A375 (cell line): Measurements from ENCODE around the gene KLC3. TPM values are rescaled to one million over a fixed set of nuclear protein-coding genes. Genes with fewer than 3 reads are reported as not detected.

ENCODE experiments used
- total RNA-seq: library from RNA; depleted of rRNA; stranded (reverse); fragments of >200 nt; shearing (Covaris generic); gene quantifications from 2 replicates; pipeline ENCODE4 v1.2.3, GENCODE V29; 2014; rRNA removed

Gene KLC3
- total RNA-seq: 0.24 TPM in 1 of 2 replicates, not detected in the other

GRCh38 chr19:45340232-45340898 is at the start of gene KLC3:
TSS of gene KLC3 (plus strand) at chr19:45340750. CDS start at chr19:45345542, 4,792 bp downstream.

GRCh38 chr19:45322744-45323281 is 17.7 kb upstream of the KLC3 start, which contains the start of gene CKM:
TSS of gene CKM (minus strand) at chr19:45322875. CDS start at chr19:45319713, 3,162 bp downstream.

GRCh38 chr19:45370410-45371204 is 30.1 kb downstream of the KLC3 start, which contains the start of gene ERCC2:
TSS of gene ERCC2 (minus strand) at chr19:45370573. CDS start at chr19:45370540, 33 bp downstream.

Other genes with a start within 250 kb of the KLC3 start
- 29.2 and 29.7 TPM in 2 replicates for gene PPP1R37, start 247.6 kb upstream of the KLC3 start, total RNA-seq
- not detected in 2 replicates for gene NKPD1, start 179.8 kb upstream of the KLC3 start, total RNA-seq
- 4.4 and 4.9 TPM in 2 replicates for gene TRAPPC6A, start 162.5 kb upstream of the KLC3 start, total RNA-seq
- gene BLOC1S3, start 162.0 kb upstream of the KLC3 start, total RNA-seq: 3.6 and 3.7 TPM in 2 replicates
- 0.53 and 0.72 TPM in 2 replicates for gene EXOC3L2, start 95.3 kb upstream of the KLC3 start, total RNA-seq
- gene MARK4, start 89.5 kb upstream of the KLC3 start, total RNA-seq: 12.4 and 12.9 TPM in 2 replicates
- gene CKM, start 17.9 kb upstream of the KLC3 start, total RNA-seq: not detected in 2 replicates
- gene ERCC2, start 29.8 kb downstream of the KLC3 start, total RNA-seq: 27.6 and 28.0 TPM in 2 replicates
- gene PPP1R13L, start 64.3 kb downstream of the KLC3 start, total RNA-seq: 1.6 and 3.7 TPM in 2 replicates
- 25.1 and 29.8 TPM in 2 replicates for gene POLR1G, start 65.9 kb downstream of the KLC3 start, total RNA-seq
- gene ERCC1, start 83.2 kb downstream of the KLC3 start, total RNA-seq: 218 and 262 TPM in 2 replicates
- 34.9 and 45.0 TPM in 2 replicates for gene FOSB, start 127.2 kb downstream of the KLC3 start, total RNA-seq
- gene RTN2, start 156.3 kb downstream of the KLC3 start, total RNA-seq: 3.5 and 5.0 TPM in 2 replicates
- 2.2 and 2.8 TPM in 2 replicates for gene PPM1N, start 157.7 kb downstream of the KLC3 start, total RNA-seq
- gene VASP, start 166.7 kb downstream of the KLC3 start, total RNA-seq: 96.6 and 98.0 TPM in 2 replicates
- gene OPA3, start 244.1 kb downstream of the KLC3 start, total RNA-seq: 7.5 and 9.9 TPM in 2 replicates